ENCODE data around the gene GPR34. TPM values are rescaled to one million over a fixed set of nuclear protein-coding genes. Genes with fewer than 3 reads are reported as not detected.

GPR34 gene
- total RNA-seq, 5 donors from 2014 or later (not counting 1 experiment from before 2014, with no cell fraction given) = 0.30 TPM; not detected in 4

- no peaks in the 10 kb centered on the region for H3K9me3 ChIP-seq
- H3K27ac ChIP-seq (ENCODE audit: low read length) = no peak overlapping the region
- no peak for ATAC-seq (replicated peaks in 1 of 4)
- no peaks in the 10 kb centered on the region for H3K36me3 ChIP-seq (ENCODE audit: control insufficient read depth in 2 of 2, extremely low read depth in 1 of 2, insufficient read depth in 1 of 2, low read length in 1 of 2)
- no peaks in the 10 kb centered on the region for H3K27me3 ChIP-seq (replicated peaks in 1 of 2; ENCODE audit: control insufficient read depth in 2 of 2, extremely low read depth in 1 of 2, insufficient read depth in 2 of 2, low read length in 1 of 2)
- Mint-ChIP-seq H3K9me3 (no peaks in the 10 kb centered on the region), H3K4me1 (peaks cover 5 to 23% (median 10%) of the 10 kb centered on the region in 3 donors), H3K4me3 (no peak overlapping the region), H3K36me3 (peaks cover 11% of the 10 kb centered on the region), H3K27me3 (peaks cover 0 to 8% of the 10 kb centered on the region in 2 donors), H3K27ac (no peak overlapping the region)
- DNase-seq = no peak
- peaks cover 6 to 8% of the 10 kb centered on the region in 2 experiments for H3K4me1 ChIP-seq (ENCODE audit: control insufficient read depth in 1 of 2, extremely low read depth in 1 of 2, insufficient read depth in 2 of 2, low read length in 2 of 2)
- no CpG with 5 or more reads among the region's 2 CpGs for WGBS (ENCODE audit: insufficient coverage)
- H3K4me3 ChIP-seq (ENCODE audit: control insufficient read depth in 1 of 2, extremely low read depth in 1 of 2, low read length in 1 of 2) = no peak overlapping the region
- ChIA-PET CTCF (no interaction called here), POLR2A (no interaction called here)
These were observed 43.5 kb downstream of the GPR34 start for GRCh38 chrX:41732260-41732659.

DNA sequence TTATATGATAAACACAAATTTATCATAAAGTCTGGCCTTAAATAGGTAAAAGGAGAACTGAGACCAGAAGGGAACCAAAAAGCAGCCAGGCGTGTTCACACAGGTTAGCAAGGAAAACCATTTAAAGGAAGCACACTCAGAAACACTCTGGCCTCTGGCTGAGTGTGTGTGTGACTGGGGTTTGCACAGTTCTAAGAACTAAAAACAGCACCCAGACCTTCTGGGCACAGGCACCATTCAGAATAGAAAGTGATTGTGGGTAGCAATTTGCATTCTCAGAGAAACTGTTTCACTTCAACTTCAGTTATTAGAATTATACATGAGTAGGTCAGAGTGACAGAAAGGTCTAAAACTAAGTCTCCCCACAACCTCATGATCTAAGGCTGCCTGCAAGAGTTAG is 45.2 kb downstream of the GPR34 start:
- H3K9me3 ChIP-seq = no peaks in the 10 kb centered on the region
- peaks cover 5% of the 10 kb centered on the region for H3K36me3 Mint-ChIP-seq
- H3K4me3 ChIP-seq (ENCODE audit: control insufficient read depth in 1 of 2, extremely low read depth in 1 of 2, low read length in 1 of 2) = no peak overlapping the region
- H3K36me3 ChIP-seq (ENCODE audit: control insufficient read depth in 2 of 2, extremely low read depth in 1 of 2, insufficient read depth in 1 of 2, low read length in 1 of 2) = no peaks in the 10 kb centered on the region
- CTCF ChIA-PET = no interaction called here
- no peaks in the 10 kb centered on the region for H3K27me3 ChIP-seq (replicated peaks in 1 of 2; ENCODE audit: control insufficient read depth in 2 of 2, extremely low read depth in 1 of 2, insufficient read depth in 2 of 2, low read length in 1 of 2)
- peak overlapping the region; percentile 9 to 74 for H3K27ac Mint-ChIP-seq
- H3K4me1 Mint-ChIP-seq = peaks cover 5 to 26% (median 12%) of the 10 kb centered on the region in 3 donors
- H3K9me3 Mint-ChIP-seq = no peaks in the 10 kb centered on the region
- WGBS (ENCODE audit: insufficient coverage) = no CpG with 5 or more reads among the region's 1 CpG
- peak in 2 of 35 experiments; percentile 1 to 5 for DNase-seq
- H3K4me3 Mint-ChIP-seq = no peak overlapping the region
- peak in 1 of 4 experiments; percentile 28 for ATAC-seq (replicated peaks in 1 of 4)
- POLR2A ChIA-PET = no interaction called here
- peaks cover 6 to 10% of the 10 kb centered on the region in 2 experiments for H3K4me1 ChIP-seq (ENCODE audit: control insufficient read depth in 1 of 2, extremely low read depth in 1 of 2, insufficient read depth in 2 of 2, low read length in 2 of 2)
- H3K27me3 Mint-ChIP-seq = peaks cover 0 to 8% of the 10 kb centered on the region in 2 donors
- no peak overlapping the region for H3K27ac ChIP-seq (ENCODE audit: low read length)

GRCh38 chrX:41734530-41734929 is 45.8 kb downstream of the GPR34 start:
- no peak overlapping the region for H3K4me3 ChIP-seq (ENCODE audit: control insufficient read depth in 1 of 2, extremely low read depth in 1 of 2, low read length in 1 of 2)
- H3K27ac Mint-ChIP-seq = peak overlapping the region; percentile 9 to 74
- H3K36me3 Mint-ChIP-seq = peaks cover 5% of the 10 kb centered on the region
- H3K4me1 Mint-ChIP-seq = peaks cover 5 to 26% (median 12%) of the 10 kb centered on the region in 3 donors
- no peaks in the 10 kb centered on the region for H3K27me3 ChIP-seq (replicated peaks in 1 of 2; ENCODE audit: control insufficient read depth in 2 of 2, extremely low read depth in 1 of 2, insufficient read depth in 2 of 2, low read length in 1 of 2)
- ChIA-PET POLR2A (no interaction called here), CTCF (no interaction called here)
- WGBS (ENCODE audit: insufficient coverage) = no CpG with 5 or more reads among the region's 1 CpG
- H3K9me3 Mint-ChIP-seq = no peaks in the 10 kb centered on the region
- H3K9me3 ChIP-seq = no peaks in the 10 kb centered on the region
- peaks cover 0 to 8% of the 10 kb centered on the region in 2 donors for H3K27me3 Mint-ChIP-seq
- peak in 1 of 35 experiments; percentile 29 for DNase-seq
- no peaks in the 10 kb centered on the region for H3K36me3 ChIP-seq (ENCODE audit: control insufficient read depth in 2 of 2, extremely low read depth in 1 of 2, insufficient read depth in 1 of 2, low read length in 1 of 2)
- ATAC-seq (replicated peaks in 1 of 4) = peak in 1 of 4 experiments; percentile 32
- H3K4me1 ChIP-seq (ENCODE audit: control insufficient read depth in 1 of 2, extremely low read depth in 1 of 2, insufficient read depth in 2 of 2, low read length in 2 of 2) = peaks cover 6 to 10% of the 10 kb centered on the region in 2 experiments
- H3K4me3 Mint-ChIP-seq = no peak overlapping the region
- H3K27ac ChIP-seq (ENCODE audit: low read length) = no peak overlapping the region

- Histone ChIP-seq H3K27me3 (replicated peaks in 1 of 2; ENCODE audit: control insufficient read depth in 2 of 2, extremely low read depth in 1 of 2, insufficient read depth in 2 of 2, low read length in 1 of 2) (no peaks in the 10 kb centered on the region), H3K4me1 (ENCODE audit: control insufficient read depth in 1 of 2, extremely low read depth in 1 of 2, insufficient read depth in 2 of 2, low read length in 2 of 2) (peaks cover 6 to 10% of the 10 kb centered on the region in 2 experiments), H3K27ac (ENCODE audit: low read length) (no peak overlapping the region), H3K4me3 (ENCODE audit: control insufficient read depth in 1 of 2, extremely low read depth in 1 of 2, low read length in 1 of 2) (no peak overlapping the region), H3K9me3 (no peaks in the 10 kb centered on the region), H3K36me3 (ENCODE audit: control insufficient read depth in 2 of 2, extremely low read depth in 1 of 2, insufficient read depth in 1 of 2, low read length in 1 of 2) (no peaks in the 10 kb centered on the region)
- peak in 28 of 35 experiments; percentile 1 to 50 (median 12) for DNase-seq
- ATAC-seq (replicated peaks in 1 of 4) = peak in 2 of 4 experiments; percentile 54 to 70
- CTCF ChIA-PET = no interaction called here
- H3K4me1 Mint-ChIP-seq = peaks cover 5 to 31% (median 10%) of the 10 kb centered on the region in 3 donors
- peak overlapping the region in 1 of 2 donors; percentile 51 for H3K27ac Mint-ChIP-seq
- H3K4me3 Mint-ChIP-seq = no peak overlapping the region
- H3K27me3 Mint-ChIP-seq = peaks cover 0 to 8% of the 10 kb centered on the region in 2 donors
- no CpG with 5 or more reads among the region's 7 CpGs for WGBS (ENCODE audit: insufficient coverage)
- POLR2A ChIA-PET = interaction anchor here in 1 of 2 donors (0.9 kb wide), 1 partner anchor 156 kb away, joined by 4 read pairs; no protein-coding TSS in a partner anchor
- no peaks in the 10 kb centered on the region for H3K9me3 Mint-ChIP-seq
- peaks cover 6% of the 10 kb centered on the region for H3K36me3 Mint-ChIP-seq
These were observed 48.3 kb downstream of the GPR34 start for GRCh38 chrX:41737065-41737464.

GRCh38 chrX:41739871-41740270 is 51.1 kb downstream of the GPR34 start:
- Mint-ChIP-seq H3K4me3 (no peak overlapping the region), H3K9me3 (no peaks in the 10 kb centered on the region), H3K27ac (no peak overlapping the region), H3K4me1 (peaks cover 5 to 29% (median 13%) of the 10 kb centered on the region in 3 donors), H3K36me3 (peaks cover 23% of the 10 kb centered on the region), H3K27me3 (peaks cover 0 to 8% of the 10 kb centered on the region in 2 donors)
- Histone ChIP-seq H3K9me3 (no peaks in the 10 kb centered on the region), H3K27ac (ENCODE audit: low read length) (no peak overlapping the region), H3K36me3 (ENCODE audit: control insufficient read depth in 2 of 2, extremely low read depth in 1 of 2, insufficient read depth in 1 of 2, low read length in 1 of 2) (peaks cover 0 to 3% of the 10 kb centered on the region in 2 donors), H3K4me3 (ENCODE audit: control insufficient read depth in 1 of 2, extremely low read depth in 1 of 2, low read length in 1 of 2) (no peak overlapping the region), H3K27me3 (replicated peaks in 1 of 2; ENCODE audit: control insufficient read depth in 2 of 2, extremely low read depth in 1 of 2, insufficient read depth in 2 of 2, low read length in 1 of 2) (no peaks in the 10 kb centered on the region), H3K4me1 (ENCODE audit: control insufficient read depth in 1 of 2, extremely low read depth in 1 of 2, insufficient read depth in 2 of 2, low read length in 2 of 2) (peaks cover 3 to 4% of the 10 kb centered on the region in 2 experiments)
- CTCF ChIA-PET = interaction anchor here in 1 of 2 donors (0.6 to 1.2 kb wide), 2 partner anchors 19 to 142 kb away, joined by 3 to 7 read pairs; no protein-coding TSS in a partner anchor
- ATAC-seq (replicated peaks in 1 of 4) (no peak), DNase-seq (no peak)
- WGBS (ENCODE audit: insufficient coverage) = no CpG with 5 or more reads among the region's 1 CpG
- POLR2A ChIA-PET = interaction anchor here in 1 of 2 donors (0.6 kb wide), 2 partner anchors 9 to 39 kb away, joined by 3 to 4 read pairs; no protein-coding TSS in a partner anchor

Other genes starting within 250 kb of the GPR34 start
- not detected for gene NYX, start 241.6 kb upstream of the GPR34 start, total RNA-seq
- under 1 TPM in 3 of 5 donors, not detected in 2; 0.07 to 0.22 (median 0.15) TPM for gene GPR82, start 35.2 kb downstream of the GPR34 start, total RNA-seq
- gene CASK, start 234.6 kb downstream of the GPR34 start, total RNA-seq = 10 to 100 TPM; 52.6 to 81.6 (median 67.5) TPM